ENCODE measurements around the gene TEX54. TPM values are rescaled to one million over a fixed set of nuclear protein-coding genes. Genes with fewer than 3 reads are reported as not detected.
A peak's percentile ranks its signal among the peaks of the same experiment; 100 is the strongest.
"Not testable (repeated sequence)": the region's sequence is repeated elsewhere in the genome, so short reads cannot be mapped to it uniquely, and the experiment has no call there.

Gene TEX54
- total RNA-seq, 1 donor from 2014 or later: not detected

DNA sequence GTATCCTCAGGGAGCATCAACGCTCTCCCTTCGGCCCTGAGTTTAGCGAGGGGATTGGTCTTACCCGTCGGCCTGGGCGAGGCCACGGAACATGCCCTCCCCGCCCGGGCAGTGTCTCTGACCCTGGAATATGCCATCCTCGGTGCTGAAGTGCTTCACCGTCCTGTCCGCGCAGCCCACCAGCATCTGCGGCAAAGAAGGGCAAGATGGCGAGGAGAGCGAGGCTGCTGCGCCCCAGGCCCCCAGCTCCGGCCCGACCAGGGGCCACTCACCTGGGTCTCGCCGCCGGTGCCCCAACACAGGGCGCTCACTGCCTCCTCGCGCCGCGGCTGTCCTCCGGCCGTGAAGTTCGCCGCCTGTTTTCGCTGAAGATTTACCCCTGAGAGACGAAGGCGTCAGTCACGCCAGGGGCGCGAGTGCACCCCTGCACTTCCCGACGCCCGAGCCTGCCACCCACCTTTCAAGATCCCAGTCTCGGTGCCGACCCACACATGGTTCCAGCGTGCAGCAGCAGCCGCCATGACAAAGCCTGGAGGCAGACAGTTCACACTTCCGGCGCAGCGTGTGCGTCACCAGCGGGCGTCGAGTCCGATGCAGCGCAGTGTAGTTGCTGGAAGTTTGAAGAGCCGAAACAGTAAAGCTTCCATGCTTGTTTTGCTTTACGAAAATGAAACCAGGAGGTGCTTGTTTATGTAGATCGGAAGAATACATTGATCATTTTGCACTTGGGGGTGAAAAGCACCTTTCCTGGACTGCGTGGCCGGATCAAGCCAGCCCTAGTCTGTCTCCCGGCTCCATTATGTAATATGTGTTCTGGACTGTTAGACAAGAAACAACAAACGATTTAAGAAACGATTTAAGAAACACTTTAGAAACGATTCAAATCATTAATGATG is 6.7 kb upstream of the TEX54 start, which contains the start of gene WDR74:
Gene WDR74 (minus strand): TSS at position 541 of the 896 bp plus-strand sequence. CDS start 20 bp downstream, at position 521.
- peak; percentile 83 to 87 for ATAC-seq

DNA sequence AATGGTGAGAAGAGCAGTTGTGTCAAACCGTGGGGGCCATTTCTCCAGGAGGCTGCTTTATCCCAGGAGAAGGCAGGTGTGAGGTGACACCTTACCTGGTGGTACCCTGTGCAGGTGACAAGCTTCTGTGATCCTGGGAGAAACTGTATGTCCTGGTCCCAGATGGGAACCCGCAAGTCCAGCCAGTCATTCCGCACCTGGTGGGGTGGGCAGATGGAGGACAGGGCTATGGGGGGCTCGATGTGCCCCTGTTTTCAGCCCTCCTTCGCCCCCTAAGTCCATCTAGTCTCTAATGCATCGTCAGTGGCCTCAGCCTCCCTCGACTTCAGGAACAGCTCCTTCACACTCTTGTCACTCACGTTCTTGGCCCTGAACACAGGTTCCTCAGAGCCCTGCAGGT is 2.7 kb upstream of the TEX54 start:
- TF ChIP-seq, protein P1, sequence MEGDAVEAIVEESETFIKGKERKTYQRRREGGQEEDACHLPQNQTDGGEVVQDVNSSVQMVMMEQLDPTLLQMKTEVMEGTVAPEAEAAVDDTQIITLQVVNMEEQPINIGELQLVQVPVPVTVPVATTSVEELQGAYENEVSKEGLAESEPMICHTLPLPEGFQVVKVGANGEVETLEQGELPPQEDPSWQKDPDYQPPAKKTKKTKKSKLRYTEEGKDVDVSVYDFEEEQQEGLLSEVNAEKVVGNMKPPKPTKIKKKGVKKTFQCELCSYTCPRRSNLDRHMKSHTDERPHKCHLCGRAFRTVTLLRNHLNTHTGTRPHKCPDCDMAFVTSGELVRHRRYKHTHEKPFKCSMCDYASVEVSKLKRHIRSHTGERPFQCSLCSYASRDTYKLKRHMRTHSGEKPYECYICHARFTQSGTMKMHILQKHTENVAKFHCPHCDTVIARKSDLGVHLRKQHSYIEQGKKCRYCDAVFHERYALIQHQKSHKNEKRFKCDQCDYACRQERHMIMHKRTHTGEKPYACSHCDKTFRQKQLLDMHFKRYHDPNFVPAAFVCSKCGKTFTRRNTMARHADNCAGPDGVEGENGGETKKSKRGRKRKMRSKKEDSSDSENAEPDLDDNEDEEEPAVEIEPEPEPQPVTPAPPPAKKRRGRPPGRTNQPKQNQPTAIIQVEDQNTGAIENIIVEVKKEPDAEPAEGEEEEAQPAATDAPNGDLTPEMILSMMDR (IDR thresholded peaks at IDR 0.05): no peak
- intact Hi-C loops (cut with DNase I): no loop called here
- peaks cover 42% of the 10 kb centered on the region for H3K4me1 ChIP-seq
- no peaks in the 10 kb centered on the region for H3K27me3 ChIP-seq (ENCODE audit: low read depth)
- DNase-seq: no peak
- ATAC-seq: no peak
- H3K9me3 ChIP-seq: no peaks in the 10 kb centered on the region
- H3K27ac ChIP-seq: no peak overlapping the region
- H3K36me3 ChIP-seq: peaks cover 28% of the 10 kb centered on the region
- H3K4me3 ChIP-seq: no peak overlapping the region

More for the DNA sequence above, 6.7 kb upstream of the TEX54 start, which contains the start of gene WDR74:
- Histone ChIP-seq H3K27ac (peak within 1 kb of the TSS; percentile 100), H3K36me3 (peaks cover 23% of the 10 kb centered on the region), H3K9me3 (no peaks in the 10 kb centered on the region), H3K4me1 (peaks cover 26% of the 10 kb centered on the region), H3K27me3 (ENCODE audit: low read depth) (no peaks in the 10 kb centered on the region), H3K4me3 (peak within 1 kb of the TSS; percentile 100)
- DNase-seq: peak; percentile 96
- intact Hi-C loops (cut with DNase I): no loop called here
- TF ChIP-seq, protein P1 (IDR thresholded peaks at IDR 0.05): no peak

DNA sequence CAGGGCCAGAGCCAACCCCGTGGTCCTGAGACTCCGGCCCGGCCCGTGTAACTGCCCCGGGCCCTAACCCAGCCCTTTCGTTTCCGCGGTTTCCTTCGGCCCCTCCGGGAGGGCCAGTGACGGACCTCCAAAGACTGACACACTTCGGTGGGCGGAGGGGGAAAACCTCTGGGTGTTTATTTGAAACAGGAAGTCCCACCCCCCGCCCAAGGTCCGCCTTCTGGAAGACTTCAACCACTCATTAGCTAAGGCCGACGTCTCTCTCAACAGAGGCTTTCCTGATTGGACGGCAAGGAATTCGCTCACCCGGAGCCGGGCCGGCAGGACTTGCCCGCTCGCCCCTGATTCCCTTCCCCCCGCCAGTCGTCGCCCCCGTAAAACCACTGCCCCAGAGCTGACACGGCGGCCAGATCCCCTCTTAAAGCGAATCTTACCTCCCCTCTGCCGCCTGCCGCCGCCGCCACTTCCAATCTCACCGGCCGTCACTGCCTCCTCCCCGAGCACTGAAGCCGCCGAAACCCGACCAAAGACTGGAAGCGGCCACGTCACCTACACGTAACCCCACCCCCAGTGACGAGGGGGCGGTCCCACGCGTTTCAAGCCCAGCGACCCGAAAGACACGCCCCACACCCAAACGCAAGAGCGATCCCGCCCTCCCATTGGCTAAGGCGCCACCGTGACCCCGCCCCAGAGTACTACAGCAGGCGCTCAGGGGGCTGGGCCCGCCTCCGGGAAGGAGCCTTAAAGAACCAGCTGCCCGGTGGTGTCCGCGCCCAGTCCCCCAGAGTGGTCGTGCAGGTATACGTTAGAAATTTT is 913 bp downstream of the TEX54 start, which contains the start of gene STX5:
Gene STX5 (minus strand): TSS at position 532 of the 816 bp plus-strand sequence. CDS start 808 bp downstream, outside the sequence.
- ATAC-seq (peak; percentile 99), DNase-seq (peak; percentile 99)
- no peaks in the 10 kb centered on the region for H3K9me3 ChIP-seq
- intact Hi-C loops (cut with DNase I): no loop called here
- H3K4me1 ChIP-seq: peaks cover 49% of the 10 kb centered on the region
- TF ChIP-seq, protein P1 (IDR thresholded peaks at IDR 0.05): no peak
- H3K36me3 ChIP-seq: peaks cover 54% of the 10 kb centered on the region
- H3K27ac ChIP-seq: peak within 1 kb of the TSS; percentile 96
- peak within 1 kb of the TSS; percentile 94 for H3K4me3 ChIP-seq
- H3K27me3 ChIP-seq (ENCODE audit: low read depth): no peaks in the 10 kb centered on the region

DNA sequence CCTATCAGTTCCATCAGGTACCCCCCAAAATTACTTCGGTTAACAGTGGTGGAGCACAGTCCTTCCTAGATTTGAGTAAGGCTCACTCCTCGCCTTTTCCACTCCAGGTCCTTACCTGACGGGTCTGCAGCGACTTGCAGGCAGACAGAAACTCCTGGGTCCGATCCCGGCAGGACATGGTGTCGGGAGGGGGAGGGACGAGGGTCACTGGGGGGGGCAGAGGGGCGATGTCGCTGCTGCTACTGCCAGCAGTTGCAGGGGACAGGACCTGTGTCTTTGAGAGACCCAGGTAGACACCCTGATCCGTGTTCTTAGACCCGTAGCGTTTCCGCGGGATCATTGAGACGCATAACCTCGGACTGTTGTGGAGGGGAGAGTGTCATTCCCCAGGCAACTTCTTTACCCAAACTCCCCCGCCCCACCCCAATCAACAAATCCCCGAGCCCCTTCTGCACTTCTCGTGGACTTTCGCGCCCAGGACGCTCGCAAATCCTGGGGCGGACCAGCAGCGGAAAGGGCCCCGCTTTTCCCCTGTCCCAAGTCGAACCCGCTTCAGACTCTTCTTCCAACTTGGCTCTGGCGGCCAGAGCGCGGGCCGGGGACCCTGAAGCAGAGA is 1.6 kb downstream of the TEX54 start:
- Histone ChIP-seq H3K4me1 (peaks cover 49% of the 10 kb centered on the region), H3K36me3 (peaks cover 55% of the 10 kb centered on the region), H3K9me3 (no peaks in the 10 kb centered on the region), H3K27ac (peak overlapping the region; percentile 96), H3K27me3 (ENCODE audit: low read depth) (no peaks in the 10 kb centered on the region), H3K4me3 (peak overlapping the region; percentile 94)
- DNase-seq (no peak), ATAC-seq (no peak)
- TF ChIP-seq, protein P1 (IDR thresholded peaks at IDR 0.05): no peak
- intact Hi-C loops (cut with DNase I): no loop called here

DNA sequence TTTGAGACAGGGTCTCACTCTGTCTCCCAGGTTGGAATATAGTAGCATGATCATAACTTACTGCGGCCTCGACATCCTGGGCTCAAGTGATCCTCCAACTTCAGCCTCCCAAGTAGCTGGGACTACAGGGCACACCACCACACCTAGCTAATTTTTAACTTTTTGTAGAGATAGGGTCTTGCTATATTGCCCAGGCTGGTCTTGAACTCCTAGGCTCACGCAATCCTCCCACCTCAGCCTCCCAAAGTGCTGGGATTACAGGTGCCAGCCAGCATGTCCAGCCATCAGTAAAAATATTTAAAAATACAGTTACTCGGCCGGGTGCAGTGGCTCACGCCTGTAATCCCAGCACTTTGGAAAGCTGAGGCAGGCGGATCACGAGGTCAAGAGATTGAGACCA is 4.5 kb downstream of the TEX54 start:
- H3K9me3 ChIP-seq; H3K27ac ChIP-seq; H3K27me3 ChIP-seq (ENCODE audit: low read depth); intact Hi-C loops (cut with DNase I); H3K4me3 ChIP-seq; ATAC-seq; DNase-seq: not testable (repeated sequence)
- H3K36me3 ChIP-seq: peaks cover 61% of the 10 kb centered on the region
- peaks cover 35% of the 10 kb centered on the region for H3K4me1 ChIP-seq
